Right lobe of liver (tissue), 4 donors: ENCODE results near the gene FXYD7.

ENCODE experiments used
- CTCF ChIP-seq, 4 donors: fragments of 200-600 bp in 3 of 4; fragments of 450-650 bp in 1 of 4; IDR thresholded peaks; one replicate each; pipeline versions ENCODE4 v1.5.1 to v1.8.0; 2016 to 2022; ENCODE audit warnings: antibody characterized with exemption in 4 of 4, mild to moderate bottlenecking in 2 of 4
- POLR2A ChIP-seq: fragments of 450-650 bp; IDR thresholded peaks from one replicate; pipeline ENCODE4 v1.6.1; 2017; ENCODE audit warnings: antibody characterized with exemption, mild to moderate bottlenecking
- donor health status: DM: no; HTN: no; CAD: no.
- donor health status: DM: no; HTN: no; CAD: no.
- donor health status: DM: no; HTN: yes; CAD: no.

GRCh38 chr19:35195830-35196229 is 52.8 kb downstream of the FXYD7 start:
- TF ChIP-seq CTCF (IDR thresholded peaks at IDR 0.05) (no peak), POLR2A (no peak)
